ENCODE measurements around the gene MED13L. TPM values are rescaled to one million over a fixed set of nuclear protein-coding genes. Genes with fewer than 3 reads are reported as not detected.

The MED13L gene
- total and polyA plus RNA-seq, 2 donors (not counting 1 experiment from before 2014, with no cell fraction given), result 20.3 to 207 TPM

DNA sequence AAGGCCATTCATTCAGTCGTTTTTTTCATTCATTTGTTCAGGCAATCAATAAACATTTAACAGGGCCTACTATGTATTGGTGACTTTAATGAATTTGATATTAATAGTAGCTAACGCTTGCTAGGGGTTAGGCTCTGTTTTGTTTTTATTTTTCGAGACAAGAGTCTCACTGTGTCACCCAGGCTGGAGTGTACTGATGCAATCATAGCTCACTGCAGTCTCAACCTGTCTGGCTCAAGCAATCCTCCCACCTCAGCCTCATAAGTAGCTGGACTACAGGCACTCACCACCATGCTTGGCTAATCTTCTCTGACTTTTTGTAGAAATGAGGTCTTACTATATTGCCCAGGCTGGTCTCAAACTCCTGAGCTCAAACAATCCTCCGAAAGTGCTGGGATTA is 25.6 kb upstream of the MED13L start:
- Histone ChIP-seq H3K4me1 (ENCODE audit: control insufficient read depth in 2 of 2, insufficient read depth in 2 of 2, low read length in 2 of 2) (peaks cover 0 to 5% of the 10 kb centered on the region in 2 donors), H3K36me3 (replicated peaks in 1 of 2; ENCODE audit: control extremely low read depth in 1 of 2, control insufficient read depth in 1 of 2, extremely low read depth in 1 of 2, insufficient read depth in 2 of 2, low read length in 1 of 2) (no peaks in the 10 kb centered on the region), H3K4me3 (ENCODE audit: control extremely low read depth in 1 of 5, extremely low read depth in 1 of 5, insufficient read depth in 1 of 5, low read depth in 2 of 5, low read length in 4 of 5) (no peak overlapping the region), H3K27me3 (replicated peaks in 1 of 4; ENCODE audit: control extremely low read depth in 1 of 4, control insufficient read depth in 3 of 4, insufficient read depth in 4 of 4, low read length in 3 of 4) (no peaks in the 10 kb centered on the region), H4K20me1 (ENCODE audit: control insufficient read depth, insufficient read depth, low read length, poor library complexity, severe bottlenecking) (no peaks in the 10 kb centered on the region), H3K9me3 (ENCODE audit: control extremely low read depth in 1 of 3, control insufficient read depth in 2 of 3, insufficient read depth in 1 of 3, low read length in 2 of 3) (peaks cover 0 to 3% (median 0%) of the 10 kb centered on the region in 3 donors), H3K9ac (ENCODE audit: low read length) (no peak overlapping the region), H3K27ac (ENCODE audit: low read length in 2 of 2) (no peak overlapping the region), H2AFZ (ENCODE audit: insufficient read depth, low read depth, low read length, poor library complexity, severe bottlenecking) (no peak overlapping the region), H3K4me2 (replicated peaks; ENCODE audit: low read depth, low read length, poor library complexity, severe bottlenecking) (no peak overlapping the region), H3K79me2 (ENCODE audit: control insufficient read depth, insufficient read depth, low read length) (no peaks in the 10 kb centered on the region)
- Mint-ChIP-seq H3K4me3 (no peak overlapping the region), H3K4me1 (peaks cover 4% of the 10 kb centered on the region), H3K9me3 (ENCODE audit: insufficient read depth) (no peaks in the 10 kb centered on the region), H3K27me3 (no peaks in the 10 kb centered on the region), H3K27ac (no peak overlapping the region)
- intact Hi-C loops (cut with micrococcal nuclease), result no loop called here
- ChIA-PET POLR2A (no interaction called here), CTCF (interaction anchor here (0.9 kb wide), 1 partner anchor 297 kb away, joined by 3 read pairs; no protein-coding TSS in a partner anchor)
- DNase-seq, result no peak
- no CpG with 5 or more reads among the region's 4 CpGs for WGBS (ENCODE audit: insufficient coverage)
- no peak for ATAC-seq (ENCODE audit: low read depth)
- TF ChIP-seq CTCF (IDR thresholded peaks at IDR 0.05) (no peak), EZH2 (IDR thresholded peaks at IDR 0.05; ENCODE audit: borderline replicate concordance, insufficient read depth, low read depth, low read length, poor library complexity, severe bottlenecking) (no peak)

DNA sequence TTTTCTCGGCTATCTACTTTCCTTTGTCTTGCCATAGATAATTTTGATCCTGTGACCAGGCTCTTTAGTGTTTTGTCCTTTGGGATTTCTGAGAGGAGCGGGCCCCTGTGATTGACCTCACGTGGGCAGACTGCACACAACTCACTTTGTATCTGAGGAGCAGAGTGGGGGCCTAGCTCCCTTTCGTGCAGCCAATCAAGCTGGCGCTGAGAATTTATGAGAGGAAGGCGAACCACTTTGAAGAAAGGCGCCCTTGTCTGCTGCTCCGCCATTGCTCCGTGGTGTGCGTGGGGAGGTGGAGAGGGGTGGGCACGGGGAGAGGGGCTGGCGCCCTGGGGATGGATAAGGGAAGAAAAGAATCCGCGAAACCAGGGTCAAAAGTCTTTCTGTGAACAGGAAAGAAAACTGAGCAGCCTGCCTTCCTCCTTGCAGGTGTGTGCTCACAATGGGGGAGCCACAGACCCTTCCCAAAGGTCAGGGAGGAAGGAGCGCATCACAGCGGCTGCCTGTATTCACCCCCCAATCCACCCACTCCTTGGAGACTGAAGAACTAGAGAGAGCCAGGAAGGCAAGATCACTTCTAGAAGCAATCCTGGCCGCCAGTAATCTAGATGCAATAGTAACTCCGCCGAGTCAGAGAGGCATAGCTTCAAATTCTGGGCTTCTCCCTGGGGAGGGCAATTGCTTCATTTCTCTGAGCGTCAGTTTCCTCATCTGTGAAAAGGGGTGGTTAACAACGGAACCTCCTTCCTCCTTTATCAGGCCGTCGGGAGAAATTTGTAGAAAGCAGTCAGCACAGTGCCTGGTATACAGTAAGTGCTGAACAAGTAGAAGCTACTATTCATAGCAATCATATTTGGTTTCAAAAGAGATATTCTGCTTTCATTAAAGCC is 24.9 kb upstream of the MED13L start:
- Histone ChIP-seq H3K4me1 (ENCODE audit: control insufficient read depth in 2 of 2, insufficient read depth in 2 of 2, low read length in 2 of 2) (peaks cover 0 to 5% of the 10 kb centered on the region in 2 donors), H3K27ac (ENCODE audit: low read length in 2 of 2) (no peak overlapping the region), H3K4me2 (replicated peaks; ENCODE audit: low read depth, low read length, poor library complexity, severe bottlenecking) (no peak overlapping the region), H3K4me3 (ENCODE audit: control extremely low read depth in 1 of 5, extremely low read depth in 1 of 5, insufficient read depth in 1 of 5, low read depth in 2 of 5, low read length in 4 of 5) (no peak overlapping the region), H2AFZ (ENCODE audit: insufficient read depth, low read depth, low read length, poor library complexity, severe bottlenecking) (no peak overlapping the region), H3K9me3 (ENCODE audit: control extremely low read depth in 1 of 3, control insufficient read depth in 2 of 3, insufficient read depth in 1 of 3, low read length in 2 of 3) (peaks cover 0 to 3% (median 0%) of the 10 kb centered on the region in 3 donors), H3K9ac (ENCODE audit: low read length) (no peak overlapping the region), H3K36me3 (replicated peaks in 1 of 2; ENCODE audit: control extremely low read depth in 1 of 2, control insufficient read depth in 1 of 2, extremely low read depth in 1 of 2, insufficient read depth in 2 of 2, low read length in 1 of 2) (no peaks in the 10 kb centered on the region), H4K20me1 (ENCODE audit: control insufficient read depth, insufficient read depth, low read length, poor library complexity, severe bottlenecking) (no peaks in the 10 kb centered on the region), H3K27me3 (replicated peaks in 1 of 4; ENCODE audit: control extremely low read depth in 1 of 4, control insufficient read depth in 3 of 4, insufficient read depth in 4 of 4, low read length in 3 of 4) (no peaks in the 10 kb centered on the region), H3K79me2 (ENCODE audit: control insufficient read depth, insufficient read depth, low read length) (no peaks in the 10 kb centered on the region)
- H3K27ac Mint-ChIP-seq, result no peak overlapping the region
- TF ChIP-seq CTCF (IDR thresholded peaks at IDR 0.05) (no peak), EZH2 (IDR thresholded peaks at IDR 0.05; ENCODE audit: borderline replicate concordance, insufficient read depth, low read depth, low read length, poor library complexity, severe bottlenecking) (no peak)
- no peak overlapping the region for H3K4me3 Mint-ChIP-seq
- CTCF ChIA-PET, result interaction anchor here (0.9 kb wide), 1 partner anchor 298 kb away, joined by 3 read pairs; no protein-coding TSS in a partner anchor
- 91% methylated on average over 15 of the region's 23 CpGs for WGBS (ENCODE audit: insufficient coverage)
- H3K9me3 Mint-ChIP-seq (ENCODE audit: insufficient read depth), result no peaks in the 10 kb centered on the region
- no peaks in the 10 kb centered on the region for H3K27me3 Mint-ChIP-seq
- DNase-seq, result no peak
- POLR2A ChIA-PET, result no interaction called here
- ATAC-seq (ENCODE audit: low read depth), result no peak
- intact Hi-C loops (cut with micrococcal nuclease), result no loop called here
- H3K4me1 Mint-ChIP-seq, result peaks cover 6% of the 10 kb centered on the region

All from B cell (primary cell).